ENCODE data around the gene MAP1LC3C.
A peak's percentile ranks its signal among the peaks of the same experiment; 100 is the strongest.

The MAP1LC3C gene

GRCh38 chr1:242023805-242024204, 24.9 kb upstream of the MAP1LC3C start:
- H3K27me3 ChIP-seq (ENCODE audit: insufficient read depth, poor library complexity, severe bottlenecking) = no peaks in the 10 kb centered on the region
- H3K4me3 ChIP-seq (replicated peaks; ENCODE audit: insufficient read depth, low read length) = no peak overlapping the region
- TF ChIP-seq REST (IDR thresholded peaks at IDR 0.05; ENCODE audit: insufficient replicate concordance, low read depth) (no peak), POLR2AphosphoS5 (IDR thresholded peaks at IDR 0.05; ENCODE audit: low read depth) (no peak), CTCF (IDR thresholded peaks at IDR 0.05; ENCODE audit: insufficient read depth, low read length) (no peak)
- DNase-seq (ENCODE audit: low read depth in 1 of 2, low spot score in 1 of 2) = no peak
- H3K27ac ChIP-seq (replicated peaks) = no peak overlapping the region

- no peak overlapping the region for H3K4me3 ChIP-seq (replicated peaks; ENCODE audit: insufficient read depth, low read length)
- no peak for TF ChIP-seq REST (IDR thresholded peaks at IDR 0.05; ENCODE audit: insufficient replicate concordance, low read depth)
- no peak for TF ChIP-seq POLR2AphosphoS5 (IDR thresholded peaks at IDR 0.05; ENCODE audit: low read depth)
- no peak for TF ChIP-seq GABPA (IDR thresholded peaks at IDR 0.05; ENCODE audit: low read depth)
- TF ChIP-seq SPI1 (IDR thresholded peaks at IDR 0.05; ENCODE audit: borderline replicate concordance, low read depth) = no peak
- no peak for TF ChIP-seq CTCF (IDR thresholded peaks at IDR 0.05; ENCODE audit: insufficient read depth, low read length)
- DNase-seq (ENCODE audit: low read depth in 1 of 2, low spot score in 1 of 2) = no peak
- H3K27me3 ChIP-seq (ENCODE audit: insufficient read depth, poor library complexity, severe bottlenecking) = no peaks in the 10 kb centered on the region
- H3K27ac ChIP-seq (replicated peaks) = no peak overlapping the region
Observed at GRCh38 chr1:242019018-242019417, 20.1 kb upstream of the MAP1LC3C start.

DNA sequence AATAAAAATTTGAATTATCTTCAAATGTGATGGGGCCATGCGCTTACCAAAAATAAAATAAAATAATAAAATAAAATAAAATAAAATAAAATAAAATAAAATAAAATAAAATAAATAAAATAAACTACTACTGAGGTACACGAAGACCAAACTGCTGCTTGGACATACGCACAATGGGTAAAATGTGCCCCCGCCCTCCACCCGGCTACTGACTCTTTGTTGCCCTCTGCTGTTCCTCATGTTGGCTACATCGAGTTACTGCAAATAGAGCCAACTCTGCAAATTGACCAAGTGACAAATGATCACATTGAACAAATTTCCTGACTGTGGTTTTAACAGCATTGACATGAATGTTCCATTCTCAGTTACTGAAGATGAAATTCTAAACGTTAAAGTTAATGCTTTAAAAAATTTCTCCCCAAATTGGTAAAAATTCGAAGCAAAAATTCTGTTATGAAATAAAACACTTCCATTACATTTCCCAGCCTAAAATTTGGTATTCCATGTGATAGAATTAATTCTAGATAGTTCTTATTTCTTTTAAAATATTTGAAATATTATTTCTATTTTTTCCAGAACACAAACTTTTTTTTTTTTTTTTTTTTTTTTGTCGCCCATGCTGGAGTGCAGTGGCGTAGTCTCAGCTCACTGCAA, 18.8 kb upstream of the MAP1LC3C start:
- H3K4me3 ChIP-seq (replicated peaks; ENCODE audit: insufficient read depth, low read length) = no peak overlapping the region
- peak; percentile 38 to 48 for DNase-seq (ENCODE audit: low read depth in 1 of 2, low spot score in 1 of 2)
- no peaks in the 10 kb centered on the region for H3K27me3 ChIP-seq (ENCODE audit: insufficient read depth, poor library complexity, severe bottlenecking)
- TF ChIP-seq CTCF (IDR thresholded peaks at IDR 0.05; ENCODE audit: insufficient read depth, low read length) (peak; percentile 39), GABPA (IDR thresholded peaks at IDR 0.05; ENCODE audit: low read depth) (no peak), SPI1 (IDR thresholded peaks at IDR 0.05; ENCODE audit: borderline replicate concordance, low read depth) (no peak)
- H3K27ac ChIP-seq (replicated peaks) = no peak overlapping the region

GRCh38 chr1:242016479-242016878, 17.6 kb upstream of the MAP1LC3C start:
- H3K27me3 ChIP-seq (ENCODE audit: insufficient read depth, poor library complexity, severe bottlenecking) = no peaks in the 10 kb centered on the region
- TF ChIP-seq SPI1 (IDR thresholded peaks at IDR 0.05; ENCODE audit: borderline replicate concordance, low read depth) (no peak), CTCF (IDR thresholded peaks at IDR 0.05; ENCODE audit: insufficient read depth, low read length) (no peak), GABPA (IDR thresholded peaks at IDR 0.05; ENCODE audit: low read depth) (no peak), POLR2AphosphoS5 (IDR thresholded peaks at IDR 0.05; ENCODE audit: low read depth) (no peak), REST (IDR thresholded peaks at IDR 0.05; ENCODE audit: insufficient replicate concordance, low read depth) (no peak)
- DNase-seq (ENCODE audit: low read depth in 1 of 2, low spot score in 1 of 2) = no peak
- no peak overlapping the region for H3K4me3 ChIP-seq (replicated peaks; ENCODE audit: insufficient read depth, low read length)
- H3K27ac ChIP-seq (replicated peaks) = no peak overlapping the region
